ENCODE measurements around the gene ADPGK.

GRCh38 chr15:72737061-72737460, 46.5 kb downstream of the ADPGK start:
- TF ChIP-seq CTCF (IDR thresholded peaks at IDR 0.05): no peak
- TF ChIP-seq POLR2AphosphoS5 (IDR thresholded peaks at IDR 0.05): no peak
- no peak for TF ChIP-seq POLR2A (IDR thresholded peaks at IDR 0.05)
- no peak for TF ChIP-seq EP300 (IDR thresholded peaks at IDR 0.05)
